GM06990 (cell line): Measurements from ENCODE around the gene ATP2B3.

Source experiments
- DNase-seq: peaks from one replicate; pipeline ENCODE4 v3.0.0-alpha.2; 2011; ENCODE audit not compliant: insufficient read length; ENCODE audit errors: extremely low read depth
- H3K27me3 ChIP-seq: replicated peaks from 2 replicates; pipeline ENCODE4 v1.6.0; 2011; ENCODE audit warnings: low read length; ENCODE audit not compliant: control insufficient read depth, insufficient read depth
- H3K36me3 ChIP-seq: 2 replicates; pipeline ENCODE4 v1.5.1; 2011; ENCODE audit warnings: low read length; ENCODE audit not compliant: control insufficient read depth, insufficient read depth
- H3K4me3 ChIP-seq: replicated peaks from 2 replicates; pipeline ENCODE4 v1.5.1; 2011; ENCODE audit warnings: low read depth, mild to moderate bottlenecking, control low read depth, low read length
- CTCF ChIP-seq: IDR thresholded peaks from 2 replicates; pipeline ENCODE4 v1.5.1; 2011; ENCODE audit warnings: low read length, control low read depth, mild to moderate bottlenecking, inconsistent platforms; ENCODE audit not compliant: insufficient read depth, poor library complexity, severe bottlenecking

The ATP2B3 gene

GRCh38 chrX:153482376-153483015 lies 34.9 kb upstream of the ATP2B3 start:
- TF ChIP-seq CTCF: no peak
- no peaks in the 10 kb centered on the region for H3K36me3 ChIP-seq
- DNase-seq: no peak
- H3K4me3 ChIP-seq: no peak overlapping the region
- no peaks in the 10 kb centered on the region for H3K27me3 ChIP-seq

GRCh38 chrX:153485396-153486080 lies 31.9 kb upstream of the ATP2B3 start:
- DNase-seq: no peak
- H3K36me3 ChIP-seq: no peaks in the 10 kb centered on the region
- no peaks in the 10 kb centered on the region for H3K27me3 ChIP-seq
- H3K4me3 ChIP-seq: no peak overlapping the region
- no peak for TF ChIP-seq CTCF

- H3K27me3 ChIP-seq: no peaks in the 10 kb centered on the region
- no peak for DNase-seq
- TF ChIP-seq CTCF: no peak
- no peak overlapping the region for H3K4me3 ChIP-seq
- no peaks in the 10 kb centered on the region for H3K36me3 ChIP-seq
These were observed 31.3 kb upstream of the ATP2B3 start for GRCh38 chrX:153486171-153486570.

- H3K27me3 ChIP-seq: no peaks in the 10 kb centered on the region
- no peak for TF ChIP-seq CTCF
- no peak overlapping the region for H3K4me3 ChIP-seq
- no peaks in the 10 kb centered on the region for H3K36me3 ChIP-seq
- DNase-seq: no peak
These were observed 29.8 kb upstream of the ATP2B3 start for GRCh38 chrX:153487590-153488071.

GRCh38 chrX:153488231-153488914 lies 29.1 kb upstream of the ATP2B3 start:
- no peak for DNase-seq
- no peak overlapping the region for H3K4me3 ChIP-seq
- no peaks in the 10 kb centered on the region for H3K27me3 ChIP-seq
- no peak for TF ChIP-seq CTCF
- H3K36me3 ChIP-seq: no peaks in the 10 kb centered on the region
